Kidney (tissue), 14 donors: ENCODE data around the gene ZSCAN12. TPM values are rescaled to one million over a fixed set of nuclear protein-coding genes. Genes with fewer than 3 reads are reported as not detected.

ENCODE experiments used
- DNase-seq, 5 donors: peaks; one replicate each; pipeline ENCODE4 v3.0.0-alpha.2; 2013 to 2020
- FAIRE-seq: peaks from 2 replicates; lab custom pipeline; 2012; peaks lifted over from hg19 to GRCh38; lab: Jason Lieb, UNC
- H3K27ac ChIP-seq, 2 donors: one replicate each; pipeline ENCODE4 v1.7.0; 2013; ENCODE audit warnings: low read depth in 2 of 2, low read length in 2 of 2, inconsistent platforms in 1 of 2
- H3K27me3 ChIP-seq: one replicate; pipeline ENCODE4 v1.7.1; 2013; ENCODE audit warnings: low read length, inconsistent platforms; ENCODE audit not compliant: control insufficient read depth, insufficient read depth
- H3K36me3 ChIP-seq, 3 donors: one replicate each; pipeline versions ENCODE4 v1.7.0 to v1.7.1; 2013; ENCODE audit warnings: low read length in 3 of 3, control low read depth in 1 of 3, inconsistent platforms in 1 of 3; ENCODE audit not compliant: insufficient read depth in 3 of 3, control insufficient read depth in 2 of 3
- H3K4me1 ChIP-seq, 3 donors: one replicate each; pipeline versions ENCODE4 v1.7.0 to v1.7.1; 2013; ENCODE audit warnings: low read length in 3 of 3, inconsistent platforms in 1 of 3, low read depth in 1 of 3; ENCODE audit not compliant: control insufficient read depth in 2 of 3, insufficient read depth in 2 of 3
- H3K4me3 ChIP-seq, 3 donors: one replicate each; pipeline versions ENCODE4 v1.7.0 to v1.8.1; 2013; ENCODE audit warnings: low read length in 3 of 3, control low read depth in 1 of 3, inconsistent platforms in 1 of 3
- H3K9ac ChIP-seq, 3 donors: one replicate each; pipeline versions ENCODE4 v1.7.0 to v1.7.1; 2013; ENCODE audit warnings: low read length in 3 of 3, control low read depth in 1 of 3, inconsistent platforms in 1 of 3
- H3K9me3 ChIP-seq, 3 donors: one replicate each; pipeline versions ENCODE4 v1.7.0 to v1.7.1; 2013; ENCODE audit warnings: low read length in 3 of 3, control low read depth in 1 of 3, inconsistent platforms in 1 of 3; ENCODE audit not compliant: control insufficient read depth in 2 of 3, insufficient read depth in 1 of 3
- CTCF ChIP-seq: IDR thresholded peaks from 3 replicates; pipeline ENCODE4 v1.5.1; 2012; ENCODE audit warnings: mild to moderate bottlenecking, moderate library complexity, borderline replicate concordance; ENCODE audit not compliant: insufficient read depth; ENCODE audit errors: extremely low read depth
- intact Hi-C: fragments of 100-400 bp; cut with DNase I; formaldehyde crosslinking; loops from one replicate; pipeline ENCODE4 v1.11.1; 2022
- polyA plus RNA-seq: library from polyadenylated mRNA; stranded (reverse); fragments of 350-450 nt; fragmentation: Illumina TruSeq; extraction: RNeasy Lipid Tissue Mini Kit (QIAGEN cat#74804); gene quantifications from one replicate; pipeline ENCODE4 v1.2.3, GENCODE V29; 2014; ENCODE audit warnings: low read depth, low replicate concordance; ENCODE audit not compliant: insufficient read depth
- total RNA-seq: library from RNA; stranded (reverse); fragmentation: NEBNext Ultra II Directional; extraction: Animal tissue kit (Norgen Biotek cat#: 25700); gene quantifications from one replicate; pipeline ENCODE4 v1.2.1, GENCODE V29; 2021
- donor health status: control.
- donor health status: control.
- donor health status: control.
- donor health status: control.
- donor health status: control.
- donor health status: DM: yes; HTN: yes; CAD: no.
- donor health status: Normal renal cell carcinoma (clear cell type).

The ZSCAN12 gene
- total and polyA plus RNA-seq, 2 donors from 2014 or later = 1.3 to 7.9 TPM

DNA sequence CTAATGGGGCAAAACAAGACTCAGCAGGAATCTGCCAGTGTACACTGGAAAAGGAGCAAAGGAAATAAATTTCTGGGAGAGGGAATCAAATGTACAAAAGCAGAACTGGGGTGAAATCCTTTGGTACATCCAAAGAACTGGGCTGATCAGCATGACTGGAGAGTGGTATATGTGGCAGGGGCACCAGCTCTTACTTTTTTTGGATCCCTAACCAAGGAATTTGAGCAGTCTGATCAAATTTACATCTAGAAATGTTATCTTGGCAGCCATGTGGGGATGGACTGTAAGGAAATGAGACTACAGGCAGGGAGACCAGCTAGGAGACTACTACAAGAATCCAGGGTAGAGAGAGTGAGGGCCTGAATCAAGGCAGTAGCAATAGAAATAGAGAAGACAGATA, 62.4 kb downstream of the ZSCAN12 start:
- no peaks in the 10 kb centered on the region for H3K9me3 ChIP-seq
- FAIRE-seq (no peak), DNase-seq (peak in 2 of 5 donors; percentile 13 to 52)
- TF ChIP-seq CTCF = no peak
- H3K9ac ChIP-seq = peak overlapping the region; percentile 94 to 98 (median 95)
- H3K4me3 ChIP-seq = peak overlapping the region; percentile 86 to 96 (median 88)
- intact Hi-C loops = no loop called here
- H3K27ac ChIP-seq = peak overlapping the region in 1 of 2 donors; percentile 99
- no peaks in the 10 kb centered on the region for H3K36me3 ChIP-seq
- H3K4me1 ChIP-seq = peaks cover 0 to 7% (median 7%) of the 10 kb centered on the region in 3 donors
- H3K27me3 ChIP-seq = no peaks in the 10 kb centered on the region

DNA sequence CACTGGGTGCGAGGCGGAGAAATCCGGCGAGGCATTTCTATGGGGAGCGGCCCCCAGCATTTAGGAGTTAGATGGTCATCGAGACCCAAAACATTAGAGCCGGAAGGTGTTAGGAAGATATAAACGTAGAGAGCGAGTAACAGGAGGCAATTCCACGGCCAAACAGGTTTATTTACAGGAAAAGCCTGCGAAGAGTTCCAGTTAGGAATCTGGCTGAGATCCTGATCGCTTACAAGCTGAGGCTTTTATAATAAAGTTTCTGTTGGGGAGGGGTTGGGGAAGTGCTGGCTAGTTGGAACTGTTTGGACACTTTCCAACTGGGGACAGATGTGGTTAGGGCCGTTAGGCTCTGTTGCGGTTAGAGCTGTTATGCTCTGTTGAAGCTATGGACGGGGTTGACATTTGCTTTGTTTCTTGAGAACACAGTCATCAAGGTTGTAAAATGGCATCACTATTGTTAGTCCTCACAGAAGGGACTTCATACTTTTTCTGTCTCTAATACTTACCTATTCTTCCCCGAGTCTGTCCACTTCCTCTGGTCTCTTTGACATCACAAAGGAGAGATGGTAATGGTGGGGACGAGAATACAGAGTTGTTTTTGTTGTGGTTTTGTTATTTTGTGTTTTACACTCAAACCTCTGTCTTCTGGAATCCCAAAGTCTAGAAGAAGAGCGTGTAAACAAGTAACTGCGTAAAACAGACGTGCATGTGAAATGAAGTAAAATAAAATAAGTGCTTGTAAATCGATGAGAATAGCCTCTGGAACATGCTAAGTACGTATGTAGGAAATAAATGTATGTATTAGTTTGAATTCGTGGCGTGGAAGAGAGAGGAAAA, 63.0 kb downstream of the ZSCAN12 start:
- no peaks in the 10 kb centered on the region for H3K27me3 ChIP-seq
- H3K9me3 ChIP-seq = no peaks in the 10 kb centered on the region
- peak overlapping the region; percentile 98 to 99 for H3K27ac ChIP-seq
- peaks cover 0 to 7% (median 7%) of the 10 kb centered on the region in 3 donors for H3K4me1 ChIP-seq
- FAIRE-seq (no peak), DNase-seq (peak in 4 of 5 donors; percentile 57 to 93 (median 79))
- TF ChIP-seq CTCF = no peak
- peak overlapping the region; percentile 86 to 96 (median 88) for H3K4me3 ChIP-seq
- intact Hi-C loops = no loop called here
- peak overlapping the region; percentile 94 to 98 (median 95) for H3K9ac ChIP-seq
- H3K36me3 ChIP-seq = no peaks in the 10 kb centered on the region

GRCh38 chr6:28335564-28336283, 63.8 kb downstream of the ZSCAN12 start, which contains the start of gene ZSCAN31:
Gene ZSCAN31, minus strand, starts transcription at chr6:28336148. Its CDS starts 6,465 bp downstream, at chr6:28329683.
- H3K27me3 ChIP-seq = no peaks in the 10 kb centered on the region
- no peak for TF ChIP-seq CTCF
- peak within 1 kb of the TSS; percentile 86 to 96 (median 88) for H3K4me3 ChIP-seq
- DNase-seq (peak; percentile 93 to 99 (median 97)), FAIRE-seq (peak; percentile 97)
- peak within 1 kb of the TSS; percentile 98 to 99 for H3K27ac ChIP-seq
- no peaks in the 10 kb centered on the region for H3K9me3 ChIP-seq
- intact Hi-C loops = no loop called here
- peaks cover 0 to 7% (median 7%) of the 10 kb centered on the region in 3 donors for H3K4me1 ChIP-seq
- H3K9ac ChIP-seq = peak within 1 kb of the TSS; percentile 94 to 98 (median 95)
- H3K36me3 ChIP-seq = no peaks in the 10 kb centered on the region
